GM18909 (cell line): ENCODE measurements around the gene DAZAP1.

Experiments used
- ATAC-seq: cut with Tn5 transposase; IDR thresholded peaks from one replicate; pipeline ENCODE4 v1.9.1; 2021; ENCODE audit warnings: mild to moderate bottlenecking; ENCODE audit not compliant: unreplicated experiment, poor library complexity

DAZAP1 gene

GRCh38 chr19:1453525-1454364 is 46.4 kb downstream of the DAZAP1 start:
- no peak for ATAC-seq

DNA sequence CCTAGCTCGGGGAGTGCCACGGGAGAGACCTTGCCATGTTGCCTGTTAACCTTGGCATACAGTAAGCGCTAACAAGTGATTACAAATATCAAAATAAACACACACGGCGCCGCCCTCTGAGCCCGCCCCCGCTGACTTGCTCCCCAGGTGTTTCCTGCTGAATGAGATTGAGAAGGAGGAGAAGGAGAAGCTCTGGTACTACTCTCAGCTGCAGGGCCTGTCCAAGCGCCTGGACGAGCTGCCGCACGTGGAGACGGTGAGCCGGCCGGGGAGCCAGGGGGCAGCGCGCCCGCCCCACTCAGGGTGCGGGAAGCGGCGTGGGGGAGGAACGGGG is 47.6 kb downstream of the DAZAP1 start:
- no peak for ATAC-seq

- ATAC-seq, result no peak
Measured at GRCh38 chr19:1455336-1456120, 48.1 kb downstream of the DAZAP1 start.

DNA sequence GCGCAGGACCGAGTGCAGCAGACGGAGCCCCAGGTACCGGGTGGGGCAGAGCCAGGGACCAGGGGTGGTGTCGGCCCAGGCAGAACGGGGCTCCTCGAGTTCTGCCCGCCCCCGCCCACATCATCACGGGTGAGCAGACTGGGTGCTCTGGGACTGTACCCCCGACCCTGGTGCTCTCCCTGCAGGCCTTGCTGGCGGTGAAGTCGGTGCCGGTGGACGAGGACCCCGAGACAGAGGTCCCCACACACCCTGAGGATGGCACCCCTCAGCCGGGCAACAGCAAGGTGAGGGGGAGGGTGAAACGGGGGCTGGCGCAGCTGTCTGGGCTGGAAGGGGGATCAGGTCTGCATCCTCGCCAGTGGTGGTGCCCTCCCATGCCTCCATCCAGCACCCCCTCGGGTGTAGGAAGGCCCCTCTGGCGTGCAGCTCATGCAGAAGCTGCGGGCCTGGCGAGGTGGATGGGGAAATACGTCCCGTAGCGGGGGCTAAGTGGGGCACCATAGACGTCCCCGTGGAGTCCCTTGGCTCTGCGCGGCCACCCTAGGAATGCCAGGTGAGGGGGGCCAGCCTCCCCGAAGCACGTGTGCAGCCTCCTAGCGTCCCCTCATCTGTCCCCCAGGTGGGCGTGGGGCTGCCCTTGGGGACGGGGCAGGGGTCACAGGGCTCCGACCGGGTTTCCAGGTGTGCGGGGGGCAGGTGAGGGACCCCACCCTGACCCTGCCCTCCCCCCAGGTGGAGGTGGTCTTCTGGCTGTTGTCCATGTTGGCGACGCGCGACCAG is 48.9 kb downstream of the DAZAP1 start:
- ATAC-seq, result no peak

DNA sequence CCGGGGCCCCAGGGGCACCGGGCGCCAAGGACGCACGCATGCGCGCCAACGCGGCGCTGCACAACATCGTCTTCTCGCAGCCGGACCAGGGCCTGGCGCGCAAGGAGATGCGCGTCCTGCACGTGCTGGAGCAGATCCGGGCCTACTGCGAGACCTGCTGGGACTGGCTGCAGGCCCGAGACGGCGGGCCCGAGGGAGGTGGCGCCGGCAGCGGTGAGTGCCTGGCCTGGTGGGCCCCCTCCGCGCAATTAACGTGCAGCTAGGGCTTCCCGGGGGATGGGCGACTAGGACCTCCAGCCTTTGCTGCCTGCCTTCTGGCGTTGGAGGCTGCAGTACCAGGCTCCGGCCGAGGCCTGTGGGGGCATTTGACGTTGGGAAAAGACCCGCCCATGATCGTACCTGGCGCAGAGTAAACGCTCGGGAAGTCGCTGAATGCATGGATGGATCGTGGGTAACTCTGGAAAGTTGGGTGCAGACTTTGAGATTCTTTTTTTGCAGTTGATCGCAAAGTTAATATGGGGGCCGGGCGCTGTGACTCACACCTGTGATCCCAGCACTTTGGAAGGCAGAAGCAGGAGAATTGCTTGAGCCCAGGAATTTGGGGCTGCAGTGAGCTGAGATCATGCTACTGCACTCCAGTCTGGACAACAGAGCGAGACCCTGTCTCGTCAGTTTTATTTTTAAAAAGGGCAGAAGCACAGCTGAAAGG is 49.8 kb downstream of the DAZAP1 start:
- no peak for ATAC-seq

GRCh38 chr19:1457892-1458291 is 50.5 kb downstream of the DAZAP1 start:
- ATAC-seq, result no peak

DNA sequence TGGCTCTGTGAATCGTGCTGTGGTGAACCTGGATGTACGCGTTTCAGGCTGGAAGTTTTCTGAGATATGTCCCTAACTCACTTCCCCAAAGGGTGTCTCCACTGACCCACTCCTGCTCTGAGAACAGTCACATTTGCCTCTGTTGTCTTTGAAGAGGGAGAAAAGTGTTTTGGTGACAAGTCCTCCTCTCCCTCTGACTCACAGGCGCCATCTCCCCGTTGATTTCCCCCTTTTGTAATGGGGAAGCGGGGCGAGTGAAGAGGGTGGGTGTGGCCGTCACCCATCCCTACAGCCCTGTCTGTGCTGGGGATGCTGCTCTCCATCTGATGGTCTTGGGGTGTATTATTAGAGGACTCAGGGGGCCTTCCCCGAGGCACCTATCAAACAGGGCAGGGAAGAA is 52.1 kb downstream of the DAZAP1 start:
- ATAC-seq, result no peak

DNA sequence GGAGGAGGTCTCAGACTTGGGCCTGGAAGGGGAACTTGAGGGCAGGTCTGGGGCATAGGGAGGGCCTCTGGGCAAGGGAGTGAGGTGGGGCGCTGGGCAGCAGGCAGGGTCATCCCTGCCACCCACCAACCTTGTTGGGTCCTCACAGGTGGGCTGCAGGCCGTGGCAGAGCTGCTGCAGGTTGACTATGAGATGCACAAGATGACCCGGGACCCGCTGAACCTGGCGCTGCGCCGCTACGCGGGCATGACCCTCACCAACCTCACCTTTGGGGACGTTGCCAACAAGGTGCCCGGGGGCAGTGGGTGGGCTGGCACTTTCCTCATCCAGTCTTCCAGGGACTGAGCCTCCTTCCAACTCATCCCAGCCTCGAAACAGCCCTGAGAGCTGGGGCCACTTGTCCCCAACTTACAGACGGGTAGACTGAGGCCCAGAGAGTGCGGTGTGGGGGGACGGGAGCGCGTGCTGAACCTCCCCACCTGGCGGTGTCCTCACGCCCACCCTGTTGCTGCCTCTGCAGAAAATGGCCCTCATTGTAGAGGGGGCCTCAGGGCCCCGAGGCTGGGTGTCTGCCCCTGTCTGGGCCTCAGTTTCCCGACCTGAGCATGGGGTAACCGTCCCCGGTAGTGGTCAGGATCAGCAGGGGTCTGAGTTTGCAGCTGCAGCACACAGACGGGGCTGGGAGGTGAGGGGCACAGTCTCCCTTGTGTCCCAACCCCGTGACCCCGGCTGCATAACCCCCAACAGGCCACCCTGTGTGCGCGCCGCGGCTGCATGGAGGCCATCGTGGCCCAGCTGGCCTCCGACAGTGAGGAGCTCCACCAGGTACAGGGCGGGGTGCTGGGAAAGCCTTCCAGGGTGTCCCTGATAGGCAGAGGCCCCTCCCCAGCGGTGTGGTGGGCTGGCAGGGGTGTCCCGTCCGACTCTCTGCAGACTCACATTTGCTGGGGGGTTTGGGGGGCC is 52.9 kb downstream of the DAZAP1 start:
- ATAC-seq, result no peak

GRCh38 chr19:1461862-1462261 is 54.5 kb downstream of the DAZAP1 start:
- no peak for ATAC-seq

GRCh38 chr19:1465191-1466016 is 58.0 kb downstream of the DAZAP1 start:
- no peak for ATAC-seq

GRCh38 chr19:1466018-1466460 is 58.7 kb downstream of the DAZAP1 start:
- ATAC-seq, result no peak

DNA sequence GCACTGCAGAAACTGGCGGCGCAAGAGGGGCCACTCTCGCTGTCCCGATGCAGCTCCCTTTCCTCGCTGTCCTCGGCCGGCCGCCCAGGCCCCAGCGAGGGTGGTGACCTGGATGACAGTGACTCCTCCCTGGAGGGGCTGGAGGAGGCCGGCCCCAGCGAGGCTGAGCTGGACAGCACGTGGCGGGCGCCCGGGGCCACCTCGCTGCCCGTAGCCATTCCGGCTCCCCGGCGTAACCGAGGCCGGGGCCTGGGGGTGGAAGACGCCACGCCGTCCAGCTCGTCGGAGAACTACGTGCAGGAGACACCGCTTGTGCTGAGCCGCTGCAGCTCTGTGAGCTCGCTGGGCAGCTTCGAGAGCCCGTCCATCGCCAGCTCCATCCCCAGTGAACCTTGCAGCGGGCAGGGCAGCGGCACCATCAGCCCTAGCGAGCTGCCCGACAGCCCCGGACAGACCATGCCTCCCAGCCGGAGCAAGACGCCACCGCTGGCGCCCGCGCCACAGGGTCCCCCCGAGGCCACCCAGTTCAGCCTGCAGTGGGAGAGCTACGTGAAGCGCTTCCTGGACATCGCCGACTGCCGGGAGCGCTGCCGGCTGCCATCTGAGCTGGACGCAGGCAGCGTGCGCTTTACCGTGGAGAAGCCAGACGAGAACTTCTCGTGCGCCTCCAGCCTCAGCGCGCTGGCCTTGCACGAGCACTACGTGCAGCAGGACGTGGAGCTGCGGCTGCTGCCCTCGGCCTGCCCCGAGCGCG is 59.3 kb downstream of the DAZAP1 start:
- ATAC-seq, result no peak

DNA sequence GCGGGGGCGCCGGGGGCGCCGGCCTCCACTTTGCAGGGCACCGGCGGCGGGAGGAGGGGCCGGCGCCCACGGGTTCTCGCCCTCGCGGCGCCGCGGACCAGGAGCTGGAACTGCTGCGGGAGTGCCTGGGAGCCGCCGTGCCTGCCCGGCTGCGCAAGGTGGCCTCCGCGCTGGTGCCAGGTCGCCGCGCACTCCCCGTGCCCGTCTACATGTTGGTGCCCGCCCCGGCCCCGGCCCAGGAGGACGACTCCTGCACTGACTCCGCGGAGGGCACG is 59.8 kb downstream of the DAZAP1 start:
- ATAC-seq, result no peak

GRCh38 chr19:1467490-1468273 is 60.3 kb downstream of the DAZAP1 start:
- no peak for ATAC-seq

GRCh38 chr19:1468274-1468820 is 61.0 kb downstream of the DAZAP1 start:
- ATAC-seq, result no peak

DNA sequence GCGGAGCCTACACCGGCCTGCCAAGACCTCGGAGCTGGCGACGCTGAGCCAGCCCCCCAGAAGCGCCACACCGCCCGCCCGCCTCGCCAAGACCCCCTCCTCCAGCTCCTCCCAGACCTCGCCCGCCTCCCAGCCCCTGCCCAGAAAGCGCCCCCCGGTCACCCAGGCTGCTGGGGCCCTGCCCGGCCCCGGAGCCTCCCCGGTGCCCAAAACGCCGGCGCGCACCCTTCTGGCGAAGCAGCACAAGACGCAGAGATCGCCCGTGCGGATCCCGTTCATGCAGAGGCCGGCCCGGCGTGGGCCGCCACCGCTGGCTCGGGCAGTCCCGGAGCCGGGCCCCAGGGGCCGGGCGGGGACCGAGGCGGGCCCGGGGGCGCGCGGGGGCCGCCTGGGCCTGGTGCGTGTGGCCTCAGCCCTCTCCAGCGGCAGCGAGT is 61.5 kb downstream of the DAZAP1 start:
- no peak for ATAC-seq
